ENCODE measurements around the gene NPAS2.

Gene NPAS2

DNA sequence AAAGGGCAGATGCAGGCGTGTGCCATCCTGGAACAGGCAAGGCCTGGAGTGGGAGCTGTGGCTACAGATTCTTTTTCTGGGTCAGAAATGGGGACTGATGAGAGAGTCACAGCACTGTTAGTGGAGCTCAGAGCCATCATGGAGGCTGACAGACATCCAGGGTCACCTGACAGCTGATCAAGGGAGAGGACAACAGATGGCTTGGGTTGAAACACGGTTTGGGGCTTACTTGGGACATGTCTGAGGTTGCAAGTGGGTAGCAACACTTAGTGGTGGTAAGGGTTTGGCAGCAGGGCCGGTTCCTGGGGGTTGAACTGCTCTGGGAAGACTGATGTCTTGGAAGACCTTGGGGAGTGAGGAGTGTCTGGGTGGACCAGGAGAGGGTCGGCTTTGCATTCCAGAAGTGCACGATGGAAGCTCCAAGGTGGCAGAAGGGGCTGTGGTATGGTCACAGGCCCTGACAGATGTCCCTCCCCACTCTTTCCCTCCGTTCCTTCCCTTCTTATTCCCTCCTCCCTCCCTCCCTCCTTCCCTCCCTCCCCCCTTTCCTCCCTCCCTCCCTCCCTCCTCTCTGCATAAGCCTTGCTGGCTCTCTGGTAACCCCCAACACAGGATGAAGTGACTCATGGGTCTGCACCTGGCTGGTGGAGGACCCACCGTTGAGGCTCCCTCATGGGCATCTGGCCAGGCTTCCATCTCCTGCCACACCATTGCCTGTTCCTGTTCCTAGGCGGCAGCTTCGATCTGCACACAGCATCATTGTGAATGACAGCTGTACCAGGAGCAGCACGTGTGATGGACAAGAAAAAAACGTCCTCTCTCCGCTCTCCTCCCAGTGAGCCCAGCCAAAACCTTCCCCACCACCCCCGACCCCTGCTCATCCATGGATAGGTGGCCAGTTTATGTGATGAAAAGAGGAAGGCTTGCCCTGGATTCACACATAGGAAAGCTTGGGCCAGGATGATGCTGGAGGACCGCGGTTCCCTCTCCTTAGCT is 118.4 kb downstream of the NPAS2 start:
- in situ Hi-C loops (cut with HindIII; ENCODE audit: low sequenced_read_pairs) = no loop called here

- in situ Hi-C loops (cut with HindIII; ENCODE audit: low sequenced_read_pairs) = no loop called here
These were observed 119.5 kb downstream of the NPAS2 start for GRCh38 chr2:100939445-100939844.

- in situ Hi-C loops (cut with HindIII; ENCODE audit: low sequenced_read_pairs) = no loop called here
These were observed 120.3 kb downstream of the NPAS2 start for GRCh38 chr2:100940240-100940639.

DNA sequence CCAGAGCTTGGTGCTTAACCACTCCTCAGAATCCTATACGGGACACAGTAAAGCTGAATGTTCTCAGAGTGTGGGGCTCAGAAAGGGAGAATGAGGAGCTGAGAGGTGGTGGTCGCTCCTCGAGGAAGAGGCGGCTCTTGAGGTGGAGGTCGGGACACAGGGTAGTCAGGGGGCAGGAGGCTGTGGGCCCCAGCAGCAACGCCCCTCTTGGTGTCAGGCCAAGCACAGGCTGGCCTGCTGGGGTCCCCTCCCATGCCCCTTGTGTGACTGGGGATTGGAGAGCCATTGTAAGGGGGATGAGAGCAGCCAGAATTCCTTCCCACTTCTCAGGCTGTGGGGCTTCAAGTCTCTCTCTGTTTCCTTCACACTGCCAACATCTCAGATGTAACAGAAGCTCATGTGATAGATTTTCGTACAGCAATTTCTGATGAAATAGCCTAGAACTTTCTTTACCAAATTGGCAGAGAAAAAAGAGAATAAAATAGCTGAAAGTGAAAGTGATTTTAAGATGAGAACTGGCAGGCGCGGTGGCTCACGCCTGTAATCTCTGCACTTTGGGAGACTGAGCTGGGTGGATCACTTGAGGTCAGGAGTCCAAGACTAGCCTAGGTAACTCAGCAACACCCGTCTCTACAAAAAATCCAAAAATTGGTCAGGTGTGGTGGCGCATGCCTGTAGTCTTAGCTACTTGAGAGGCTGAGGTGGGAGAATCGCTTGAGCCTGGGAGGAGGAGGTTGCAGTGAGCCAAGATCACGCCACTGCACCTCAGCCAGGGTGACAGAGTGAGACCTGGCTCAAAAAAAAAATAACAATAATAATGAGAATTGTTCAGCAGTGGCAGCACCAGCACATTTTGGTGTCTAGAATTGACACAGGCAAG is 121.1 kb downstream of the NPAS2 start:
- in situ Hi-C loops (cut with HindIII; ENCODE audit: low sequenced_read_pairs) = no loop called here

- in situ Hi-C loops (cut with HindIII; ENCODE audit: low sequenced_read_pairs) = no loop called here
These were observed 121.8 kb downstream of the NPAS2 start for GRCh38 chr2:100941646-100942240.

DNA sequence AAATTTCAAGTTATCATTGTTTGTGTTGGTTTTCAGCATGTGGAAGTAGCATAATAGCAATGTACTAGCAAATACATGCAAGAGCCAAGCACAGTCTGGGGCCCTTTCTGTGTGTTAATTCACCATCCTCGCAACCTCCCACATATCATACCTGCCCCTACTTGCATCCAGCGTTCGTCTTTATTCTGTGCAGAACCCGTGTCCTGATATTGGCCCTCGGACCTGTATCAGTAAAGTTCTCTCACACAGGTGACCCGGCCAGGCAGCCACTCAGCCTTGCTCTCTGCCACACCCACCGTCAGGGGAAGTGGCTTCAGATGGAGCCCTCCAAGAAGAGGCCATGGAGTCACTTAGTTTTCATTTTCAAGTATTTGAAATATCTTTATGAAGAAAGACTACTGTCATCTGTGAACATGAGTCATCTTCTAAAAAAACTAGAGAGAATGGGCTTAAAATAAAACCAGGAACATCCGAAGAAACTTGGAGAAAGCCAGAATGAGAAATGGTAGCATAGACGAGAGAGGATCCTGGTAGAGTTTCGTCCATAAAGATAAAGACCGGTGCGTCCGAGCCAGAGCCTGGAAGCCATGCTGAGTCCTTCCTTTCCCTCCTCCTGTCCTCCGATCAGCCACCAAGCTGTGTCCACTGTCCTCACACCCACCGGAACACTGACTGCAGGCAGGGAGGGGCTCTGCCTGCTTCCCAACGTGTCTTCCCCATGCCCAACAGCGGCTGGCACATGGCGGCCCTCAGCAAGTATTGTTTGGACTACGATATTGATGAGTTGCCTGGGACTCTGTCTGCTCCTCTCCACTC is 124.9 kb downstream of the NPAS2 start:
- in situ Hi-C loops (cut with HindIII; ENCODE audit: low sequenced_read_pairs) = no loop called here

DNA sequence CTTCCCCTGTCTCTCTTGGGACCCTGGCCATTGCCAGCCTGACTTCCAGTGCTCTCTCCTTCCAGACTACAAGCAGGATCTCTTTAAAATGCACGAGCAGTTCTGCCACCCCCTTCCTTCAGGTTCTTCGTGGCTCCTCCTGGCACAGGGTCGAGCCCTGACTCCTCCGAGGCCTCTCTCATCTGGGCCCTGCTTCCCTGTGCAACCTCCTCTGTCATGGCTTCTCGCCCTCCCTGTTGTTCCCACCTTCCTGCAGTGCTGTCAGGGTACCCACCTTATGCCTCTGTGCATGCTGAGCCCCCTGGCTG is 125.4 kb downstream of the NPAS2 start:
- in situ Hi-C loops (cut with HindIII; ENCODE audit: low sequenced_read_pairs) = no loop called here

DNA sequence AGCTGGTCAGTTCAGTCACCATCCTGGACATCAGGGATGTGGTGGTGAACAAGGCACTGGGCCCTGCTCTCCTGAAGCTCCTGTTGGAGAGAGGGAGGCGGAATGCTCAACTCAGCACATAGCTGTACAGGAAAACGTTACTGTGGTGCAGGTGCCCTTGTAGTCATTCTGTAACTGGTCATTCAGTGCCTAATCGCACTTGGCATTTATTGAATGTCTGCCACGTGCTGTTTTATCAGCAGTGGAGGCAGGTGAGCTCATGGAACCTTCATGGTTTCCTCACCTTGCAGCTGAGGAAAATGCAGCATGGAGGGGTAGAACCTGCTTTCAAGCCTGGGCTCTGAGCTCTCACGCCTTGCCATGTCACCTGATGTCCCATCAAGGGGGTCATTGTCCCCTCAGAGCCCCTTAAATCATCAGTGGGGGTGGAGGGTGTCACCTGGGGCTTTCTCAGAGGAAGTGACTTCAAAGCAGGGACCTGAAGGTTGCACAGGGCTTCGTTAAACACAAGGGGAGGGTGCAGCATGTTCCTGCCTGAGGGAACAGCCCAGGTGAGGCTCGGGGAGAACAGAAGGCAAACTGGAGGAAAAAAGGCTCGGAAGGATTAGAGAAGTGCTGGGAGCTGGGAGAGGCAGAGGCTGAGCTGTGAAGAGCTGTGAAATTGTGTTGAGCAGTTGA is 126.1 kb downstream of the NPAS2 start:
- in situ Hi-C loops (cut with HindIII; ENCODE audit: low sequenced_read_pairs) = no loop called here

- in situ Hi-C loops (cut with HindIII; ENCODE audit: low sequenced_read_pairs) = no loop called here
These were observed 129.2 kb downstream of the NPAS2 start for GRCh38 chr2:100948942-100949811.

DNA sequence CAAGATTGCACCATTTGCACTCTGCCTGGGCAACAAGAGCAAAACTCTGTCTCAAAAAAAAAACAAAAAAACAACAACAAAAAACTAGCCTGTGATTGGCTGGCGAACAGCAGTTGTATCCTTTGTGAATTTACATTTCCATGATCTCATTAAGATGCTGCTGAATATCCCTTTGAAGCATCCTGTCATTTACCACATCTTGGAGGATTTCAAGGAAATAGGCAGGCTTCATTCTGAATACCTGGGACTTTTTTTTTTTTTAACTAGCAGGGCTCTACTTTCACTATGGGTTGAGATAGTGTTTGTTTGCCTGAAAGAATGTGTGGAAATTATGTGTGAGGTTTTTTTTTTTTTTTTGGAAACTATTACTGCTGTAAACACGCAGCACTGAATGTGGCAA is 132.6 kb downstream of the NPAS2 start:
- in situ Hi-C loops (cut with HindIII; ENCODE audit: low sequenced_read_pairs) = no loop called here

GRCh38 chr2:100953406-100954043 is 133.6 kb downstream of the NPAS2 start:
- in situ Hi-C loops (cut with HindIII; ENCODE audit: low sequenced_read_pairs) = no loop called here

GRCh38 chr2:100954044-100954420 is 134.1 kb downstream of the NPAS2 start:
- in situ Hi-C loops (cut with HindIII; ENCODE audit: low sequenced_read_pairs) = no loop called here

GRCh38 chr2:100955226-100955625 is 135.3 kb downstream of the NPAS2 start:
- in situ Hi-C loops (cut with HindIII; ENCODE audit: low sequenced_read_pairs) = no loop called here

- in situ Hi-C loops (cut with HindIII; ENCODE audit: low sequenced_read_pairs) = no loop called here
These were observed 136.1 kb downstream of the NPAS2 start for GRCh38 chr2:100956081-100956480.

DNA sequence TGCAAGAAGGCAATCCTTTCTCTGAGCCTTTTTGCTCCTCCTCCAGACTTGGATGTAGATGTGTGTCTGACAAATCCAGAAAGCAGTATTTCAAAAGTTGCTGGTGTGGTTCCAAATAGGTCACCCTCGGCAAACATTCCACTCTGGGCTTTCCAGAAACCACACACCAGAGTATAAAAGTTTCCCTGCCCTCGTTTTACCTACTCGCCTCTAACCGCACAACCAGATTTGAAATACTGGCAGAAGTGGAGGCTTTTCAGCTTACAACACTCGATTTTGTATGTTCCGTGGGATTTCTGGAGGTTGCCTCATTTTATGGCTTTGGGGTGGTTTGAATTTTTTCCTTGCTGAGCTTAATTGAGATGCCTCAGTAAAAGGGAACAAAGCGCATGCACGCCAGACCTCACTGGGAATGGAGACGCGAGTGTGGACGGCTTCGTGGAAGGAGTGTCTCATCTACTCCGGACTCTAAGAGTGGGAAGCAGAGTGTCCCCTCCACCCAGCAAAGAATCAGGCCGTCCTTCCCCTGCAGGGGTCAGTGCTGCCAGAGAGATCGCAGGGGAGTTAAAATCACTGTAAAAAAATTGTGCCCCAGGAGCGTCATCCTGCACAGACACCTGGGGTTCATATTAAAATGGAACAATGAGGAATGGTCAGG is 138.2 kb downstream of the NPAS2 start:
- in situ Hi-C loops (cut with HindIII; ENCODE audit: low sequenced_read_pairs) = no loop called here

DNA sequence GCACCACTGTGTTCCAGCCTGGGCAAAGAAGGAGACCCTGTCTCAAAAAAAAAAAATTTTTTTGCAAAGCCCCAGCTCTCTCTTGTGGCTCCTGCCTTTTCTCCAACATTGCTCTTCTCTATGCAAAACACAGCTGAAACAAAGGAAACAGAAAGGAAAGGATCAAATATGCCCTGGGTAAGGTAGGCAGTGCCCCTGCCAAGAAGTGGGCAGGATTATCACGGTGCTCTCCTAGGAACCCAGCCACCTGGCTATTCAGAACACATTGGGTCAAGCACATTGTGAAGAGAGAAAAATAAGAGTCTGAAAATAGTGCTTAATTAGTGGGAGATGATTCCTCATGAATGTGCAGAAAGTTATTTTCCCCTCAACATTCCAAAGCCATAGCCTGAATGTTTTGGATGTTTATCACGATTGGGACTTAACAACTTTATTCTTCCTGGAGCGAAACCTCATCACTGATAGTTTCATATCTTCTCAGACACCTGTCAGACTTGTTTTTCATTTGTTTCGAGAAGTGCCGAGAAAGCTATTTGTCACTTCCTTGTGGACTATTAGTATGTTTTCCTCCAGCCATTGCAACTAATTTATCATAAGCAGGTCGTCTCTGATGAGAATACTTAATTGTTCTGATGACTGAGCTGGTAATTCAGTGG is 139.4 kb downstream of the NPAS2 start:
- in situ Hi-C loops (cut with HindIII; ENCODE audit: low sequenced_read_pairs) = no loop called here

DNA sequence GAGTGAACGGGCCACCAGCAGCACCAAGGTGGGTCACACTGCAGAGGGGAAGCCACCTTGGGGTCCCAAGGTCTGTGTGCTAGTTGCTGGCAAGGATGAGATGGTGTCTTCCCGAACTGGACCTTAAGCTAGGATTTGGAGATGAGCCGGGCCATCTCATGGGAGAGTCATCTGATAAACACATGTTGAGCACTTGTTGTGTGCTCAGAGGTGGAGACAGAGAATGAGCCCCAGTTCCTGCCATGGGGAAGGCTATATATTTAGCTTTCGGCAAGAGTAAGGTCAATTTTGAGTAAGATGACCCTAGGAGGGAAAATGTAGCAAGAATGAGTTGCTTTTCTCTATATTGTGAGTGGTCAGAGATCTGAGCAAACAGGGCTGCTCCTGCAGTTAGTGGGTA is 140.7 kb downstream of the NPAS2 start:
- in situ Hi-C loops (cut with HindIII; ENCODE audit: low sequenced_read_pairs) = no loop called here
